ENCODE data around the gene PPARGC1A.

The PPARGC1A gene

DNA sequence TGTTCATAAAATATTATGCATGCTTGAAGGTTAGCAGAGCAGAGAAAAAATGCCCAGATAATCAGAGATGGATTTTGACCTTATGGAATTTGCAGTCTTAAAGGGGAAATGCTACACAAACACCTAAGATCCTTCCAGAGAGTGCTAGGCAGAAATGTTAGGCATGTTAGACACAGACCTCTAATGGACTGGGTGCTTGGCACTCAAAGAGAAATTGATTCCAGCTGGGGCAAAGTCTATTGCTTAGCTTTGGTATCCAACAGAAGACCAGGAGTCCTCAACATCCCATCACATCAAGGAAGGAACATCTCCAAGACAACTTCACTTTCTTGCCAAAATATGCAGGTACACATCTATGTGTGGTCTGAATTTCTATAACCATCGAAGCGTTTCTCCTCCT, 32.2 kb upstream of the PPARGC1A start:
- TF ChIP-seq, protein P1, sequence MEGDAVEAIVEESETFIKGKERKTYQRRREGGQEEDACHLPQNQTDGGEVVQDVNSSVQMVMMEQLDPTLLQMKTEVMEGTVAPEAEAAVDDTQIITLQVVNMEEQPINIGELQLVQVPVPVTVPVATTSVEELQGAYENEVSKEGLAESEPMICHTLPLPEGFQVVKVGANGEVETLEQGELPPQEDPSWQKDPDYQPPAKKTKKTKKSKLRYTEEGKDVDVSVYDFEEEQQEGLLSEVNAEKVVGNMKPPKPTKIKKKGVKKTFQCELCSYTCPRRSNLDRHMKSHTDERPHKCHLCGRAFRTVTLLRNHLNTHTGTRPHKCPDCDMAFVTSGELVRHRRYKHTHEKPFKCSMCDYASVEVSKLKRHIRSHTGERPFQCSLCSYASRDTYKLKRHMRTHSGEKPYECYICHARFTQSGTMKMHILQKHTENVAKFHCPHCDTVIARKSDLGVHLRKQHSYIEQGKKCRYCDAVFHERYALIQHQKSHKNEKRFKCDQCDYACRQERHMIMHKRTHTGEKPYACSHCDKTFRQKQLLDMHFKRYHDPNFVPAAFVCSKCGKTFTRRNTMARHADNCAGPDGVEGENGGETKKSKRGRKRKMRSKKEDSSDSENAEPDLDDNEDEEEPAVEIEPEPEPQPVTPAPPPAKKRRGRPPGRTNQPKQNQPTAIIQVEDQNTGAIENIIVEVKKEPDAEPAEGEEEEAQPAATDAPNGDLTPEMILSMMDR (conservative IDR thresholded peaks at IDR 0.05; ENCODE audit: low read depth, low read length): no peak
- no peak overlapping the region for H3K4me3 ChIP-seq (ENCODE audit: low read depth, low read length)
- no peak for DNase-seq (ENCODE audit: low read depth)

DNA sequence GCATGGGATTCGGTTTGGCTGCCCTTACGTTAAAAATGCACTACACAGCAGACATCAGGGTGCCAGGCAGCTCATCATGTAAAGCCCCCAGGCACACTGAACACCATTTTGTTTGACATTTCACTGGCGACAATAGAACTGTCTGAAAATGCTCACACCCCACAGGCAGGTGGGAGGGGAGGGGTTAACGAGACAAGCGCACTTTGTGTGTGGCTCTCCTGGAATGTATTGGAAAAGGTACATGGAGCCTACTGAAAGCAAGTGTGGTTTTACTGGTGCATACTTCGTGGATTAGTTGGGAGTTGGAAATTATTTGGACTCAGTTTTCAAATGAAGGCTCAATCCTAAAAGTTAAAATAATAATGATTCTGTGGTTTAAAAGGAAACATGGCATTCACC, 31.6 kb upstream of the PPARGC1A start:
- no peak for DNase-seq (ENCODE audit: low read depth)
- no peak overlapping the region for H3K4me3 ChIP-seq (ENCODE audit: low read depth, low read length)
- TF ChIP-seq, protein P1 (conservative IDR thresholded peaks at IDR 0.05; ENCODE audit: low read depth, low read length): no peak

DNA sequence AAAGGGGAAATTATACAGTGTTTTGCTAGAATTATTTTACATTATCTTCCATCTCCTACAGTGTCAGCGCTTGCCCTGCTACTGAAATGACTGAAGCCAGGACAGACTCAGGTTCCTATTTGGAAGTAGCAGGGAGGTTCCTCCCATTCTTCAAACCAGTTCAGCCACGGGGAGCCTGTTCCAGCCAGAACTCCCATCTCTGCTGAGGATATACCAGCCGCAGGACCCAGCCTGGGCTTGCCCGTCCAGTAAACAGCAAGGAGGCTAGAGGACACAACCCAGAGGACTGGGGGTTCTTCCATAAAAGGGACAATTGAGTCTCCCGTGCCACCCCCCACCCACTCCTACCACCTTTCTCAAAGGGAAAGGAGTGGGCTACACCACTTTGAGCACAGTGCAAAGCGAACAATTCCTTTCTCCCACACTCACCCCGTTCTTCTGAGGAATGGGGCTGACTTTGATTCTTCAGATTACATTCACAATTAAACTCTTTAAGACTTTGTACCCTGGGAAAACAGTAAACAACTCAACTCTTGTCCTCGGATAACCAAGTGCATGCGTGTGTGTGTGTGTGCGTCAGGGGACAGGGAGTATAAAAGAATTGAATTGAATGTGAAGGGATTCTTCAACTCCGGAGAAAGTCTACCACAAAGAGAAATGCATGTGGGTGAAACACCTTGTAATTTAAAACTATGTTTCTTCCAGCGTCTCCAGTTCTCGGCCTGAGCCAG, 31.0 kb upstream of the PPARGC1A start:
- H3K4me3 ChIP-seq (ENCODE audit: low read depth, low read length): no peak overlapping the region
- TF ChIP-seq, protein P1 (conservative IDR thresholded peaks at IDR 0.05; ENCODE audit: low read depth, low read length): no peak
- no peak for DNase-seq (ENCODE audit: low read depth)

- no peak overlapping the region for H3K4me3 ChIP-seq (ENCODE audit: low read depth, low read length)
- DNase-seq (ENCODE audit: low read depth): no peak
- TF ChIP-seq, protein P1 (conservative IDR thresholded peaks at IDR 0.05; ENCODE audit: low read depth, low read length): no peak
Measured at GRCh38 chr4:23920296-23920695, 30.4 kb upstream of the PPARGC1A start.

DNA sequence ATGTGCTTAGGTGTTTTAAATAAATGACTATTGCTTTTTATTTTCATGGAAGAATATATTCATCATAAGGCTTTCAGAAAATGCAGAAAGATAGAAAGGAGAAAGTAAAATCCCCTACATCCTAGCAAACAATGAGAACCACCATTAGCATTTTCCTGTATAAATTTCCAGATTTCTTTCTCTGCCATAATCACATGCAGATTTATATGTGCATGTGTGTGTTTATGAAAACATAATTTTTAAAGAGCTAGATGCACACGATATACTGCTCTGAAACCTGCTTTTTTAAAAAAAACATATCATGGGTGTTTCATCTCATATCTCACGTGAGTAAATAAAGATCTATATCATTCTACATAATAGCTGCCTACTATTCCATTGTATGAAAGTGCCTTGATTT, 26.4 kb upstream of the PPARGC1A start:
- TF ChIP-seq, protein P1 (conservative IDR thresholded peaks at IDR 0.05; ENCODE audit: low read depth, low read length): no peak
- no peak for DNase-seq (ENCODE audit: low read depth)
- H3K4me3 ChIP-seq (ENCODE audit: low read depth, low read length): no peak overlapping the region

DNA sequence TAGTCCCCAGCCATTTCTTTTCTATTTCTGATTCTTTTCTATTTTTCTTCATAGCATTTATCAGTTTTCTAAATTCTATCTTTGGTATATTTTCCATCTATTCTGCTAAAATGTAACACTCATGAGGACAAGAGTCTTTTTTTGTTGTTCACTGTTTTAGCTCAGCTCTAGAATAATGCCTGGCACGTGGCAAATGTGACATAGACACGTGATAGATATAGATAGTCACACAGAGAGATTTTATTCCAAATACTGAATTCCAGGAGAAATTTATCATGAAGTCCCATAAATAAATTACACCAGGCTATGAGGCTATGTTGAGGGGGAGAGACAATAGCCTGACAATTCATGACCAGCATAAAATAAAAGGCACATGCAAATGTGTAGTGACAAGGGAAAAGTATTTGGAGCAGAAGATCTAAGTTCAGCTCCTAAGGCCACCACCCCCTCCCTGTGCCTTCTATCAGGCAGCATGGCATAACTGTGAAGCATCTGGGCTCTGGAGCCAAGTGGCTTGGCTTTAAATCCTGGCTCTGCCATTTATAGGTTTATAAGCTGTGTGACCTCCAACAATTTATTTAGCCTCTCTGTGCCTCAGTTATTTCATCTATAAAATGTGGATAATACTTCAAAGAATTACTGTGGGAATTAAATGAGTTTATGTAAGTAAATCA, 25.7 kb upstream of the PPARGC1A start:
- DNase-seq (ENCODE audit: low read depth): no peak
- TF ChIP-seq, protein P1 (conservative IDR thresholded peaks at IDR 0.05; ENCODE audit: low read depth, low read length): no peak
- no peak overlapping the region for H3K4me3 ChIP-seq (ENCODE audit: low read depth, low read length)

Data from choroid plexus epithelial cell (primary cell).